HG03066 (cell line): Measurements from ENCODE around the gene KIF23.
"Not testable (repeated sequence)": the region's sequence is repeated elsewhere in the genome, so short reads cannot be mapped to it uniquely, and the experiment has no call there.

Experiments
- ATAC-seq: cut with Tn5 transposase; IDR thresholded peaks from one replicate; pipeline ENCODE4 v1.9.1; 2021; ENCODE audit warnings: low read depth; ENCODE audit not compliant: unreplicated experiment

The KIF23 gene

DNA sequence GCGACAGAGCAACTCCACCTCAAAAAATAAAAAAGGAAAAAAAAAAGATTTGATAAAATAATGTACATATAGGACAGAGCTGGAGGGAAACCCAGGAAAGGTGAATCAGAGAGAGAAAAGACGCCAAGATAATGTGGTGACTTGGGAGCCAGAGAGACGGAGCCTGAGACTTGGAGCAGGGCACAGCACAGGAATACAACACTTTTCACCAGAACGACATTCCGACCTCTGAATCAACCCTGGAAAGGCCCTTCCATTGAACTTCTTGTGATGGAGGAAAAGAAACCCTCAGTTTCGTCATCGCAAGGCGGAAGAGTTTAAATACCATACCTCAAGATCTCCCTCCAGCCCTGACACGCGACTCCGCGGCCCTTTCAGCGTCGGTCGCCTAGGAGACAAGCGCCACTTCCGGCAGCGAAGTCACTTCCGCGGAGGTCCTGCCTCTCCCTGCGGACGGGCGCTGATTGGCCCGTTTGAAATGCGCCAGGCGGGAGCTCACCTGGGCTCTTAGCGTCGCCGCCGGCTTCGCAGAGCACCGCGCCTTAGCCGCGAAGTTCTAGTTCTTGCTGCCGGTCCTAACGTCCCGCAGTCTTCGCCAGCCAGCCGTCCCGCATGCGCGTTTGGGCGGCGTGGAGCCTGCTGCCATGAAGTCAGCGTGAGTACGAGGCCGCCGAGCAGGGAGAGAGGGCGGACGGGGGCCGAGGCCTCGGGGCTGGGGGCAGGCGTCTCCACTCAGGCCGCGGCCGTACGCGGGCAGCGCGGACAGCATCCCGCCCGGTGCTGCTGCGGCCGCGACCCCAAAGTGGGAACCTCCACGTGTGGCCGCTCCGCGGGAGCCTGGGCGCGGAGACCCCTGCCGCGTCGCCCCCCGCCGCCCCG lies at the start of gene KIF23:
Gene KIF23, plus strand, starts transcription at position 528 of the 879 bp plus-strand sequence. Its CDS starts 117 bp downstream, at position 645.
- peak; percentile 98 for ATAC-seq

DNA sequence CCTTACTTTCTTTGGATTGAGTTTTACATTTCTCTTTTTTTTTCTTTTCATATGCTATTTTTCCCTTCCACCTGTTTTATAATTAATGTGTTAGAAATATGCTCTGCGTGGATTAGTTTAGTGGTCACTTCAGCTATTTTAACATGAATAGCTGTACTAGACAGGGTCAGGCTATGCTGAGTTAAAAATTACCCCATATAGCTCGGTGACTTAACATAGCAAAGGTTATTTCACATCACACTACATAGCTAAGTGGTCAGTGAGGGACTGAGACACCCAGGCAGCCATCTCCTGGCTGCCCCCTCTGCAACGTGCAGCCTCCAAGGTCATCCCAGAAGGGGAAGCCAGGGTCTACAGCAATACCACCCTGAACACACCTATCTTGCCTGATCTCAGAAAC lies 46.9 kb upstream of the KIF23 start:
- ATAC-seq: no peak

DNA sequence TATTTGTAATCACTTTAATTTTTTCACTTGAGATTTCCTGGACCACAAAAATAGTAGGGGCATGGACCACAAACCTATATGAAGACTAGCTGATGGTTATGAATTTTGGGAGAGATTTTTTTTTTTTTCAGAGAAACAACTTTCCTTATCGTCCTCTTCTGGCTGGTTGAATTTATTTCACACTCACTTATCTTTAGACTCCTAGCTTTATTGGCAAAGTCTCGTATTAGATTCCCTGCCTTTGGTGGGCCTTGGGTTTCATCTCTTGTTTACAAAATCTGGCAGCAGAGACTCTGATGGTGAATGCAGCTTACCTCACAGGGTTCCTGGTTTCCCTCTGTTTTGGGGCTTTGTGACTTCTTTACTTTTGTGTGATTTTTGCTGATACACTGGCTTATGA lies 44.5 kb upstream of the KIF23 start:
- no peak for ATAC-seq

DNA sequence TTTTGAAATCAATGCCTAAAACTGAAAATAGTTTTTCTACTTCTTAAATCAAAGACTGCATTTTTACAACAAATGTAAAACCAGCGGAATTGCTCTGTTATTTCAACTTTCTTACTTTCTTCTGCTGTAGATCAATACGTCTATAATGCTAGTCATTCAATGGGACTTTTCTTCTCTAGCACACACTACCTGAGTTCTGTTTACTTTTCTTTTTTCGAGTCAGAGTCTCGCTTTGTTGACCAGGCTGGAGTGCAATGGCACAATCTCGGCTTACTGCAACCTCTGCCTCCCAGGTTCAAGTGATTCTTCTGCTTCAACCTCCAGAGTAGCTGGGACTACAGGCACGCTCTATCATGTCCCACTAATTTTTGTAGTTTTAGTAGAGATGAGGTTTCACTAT lies 40.7 kb upstream of the KIF23 start:
- no peak for ATAC-seq

DNA sequence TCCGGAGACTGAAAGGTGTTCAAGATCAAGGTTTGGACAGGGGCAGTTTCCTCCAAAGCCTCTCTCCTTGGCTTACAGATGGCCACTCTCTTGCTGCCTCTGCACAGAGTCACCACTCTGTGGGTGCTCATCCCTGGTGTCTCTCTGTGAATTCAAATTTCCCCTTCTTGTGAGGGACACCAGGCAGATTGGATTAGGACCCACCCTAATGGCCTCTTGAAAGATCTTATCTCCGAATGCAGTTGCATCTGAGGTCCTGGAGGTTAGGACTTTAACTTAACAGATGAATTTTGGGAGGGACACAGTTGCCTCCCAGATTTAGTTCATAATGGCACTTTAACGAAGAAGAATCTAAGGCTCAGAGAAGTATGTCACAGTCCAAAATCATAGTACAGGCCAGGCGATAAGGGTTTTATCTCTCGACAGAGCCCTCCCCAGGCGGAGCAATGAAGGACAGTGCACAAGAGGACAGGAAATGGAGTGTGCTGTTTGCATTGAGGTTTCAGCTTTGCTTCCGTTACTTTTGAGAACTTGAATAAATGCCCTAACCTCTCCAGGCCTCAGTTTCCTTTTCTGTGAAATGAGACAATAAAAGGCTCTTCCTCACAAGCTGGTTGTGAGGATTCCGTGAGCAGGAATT lies 38.9 kb upstream of the KIF23 start:
- no peak for ATAC-seq

DNA sequence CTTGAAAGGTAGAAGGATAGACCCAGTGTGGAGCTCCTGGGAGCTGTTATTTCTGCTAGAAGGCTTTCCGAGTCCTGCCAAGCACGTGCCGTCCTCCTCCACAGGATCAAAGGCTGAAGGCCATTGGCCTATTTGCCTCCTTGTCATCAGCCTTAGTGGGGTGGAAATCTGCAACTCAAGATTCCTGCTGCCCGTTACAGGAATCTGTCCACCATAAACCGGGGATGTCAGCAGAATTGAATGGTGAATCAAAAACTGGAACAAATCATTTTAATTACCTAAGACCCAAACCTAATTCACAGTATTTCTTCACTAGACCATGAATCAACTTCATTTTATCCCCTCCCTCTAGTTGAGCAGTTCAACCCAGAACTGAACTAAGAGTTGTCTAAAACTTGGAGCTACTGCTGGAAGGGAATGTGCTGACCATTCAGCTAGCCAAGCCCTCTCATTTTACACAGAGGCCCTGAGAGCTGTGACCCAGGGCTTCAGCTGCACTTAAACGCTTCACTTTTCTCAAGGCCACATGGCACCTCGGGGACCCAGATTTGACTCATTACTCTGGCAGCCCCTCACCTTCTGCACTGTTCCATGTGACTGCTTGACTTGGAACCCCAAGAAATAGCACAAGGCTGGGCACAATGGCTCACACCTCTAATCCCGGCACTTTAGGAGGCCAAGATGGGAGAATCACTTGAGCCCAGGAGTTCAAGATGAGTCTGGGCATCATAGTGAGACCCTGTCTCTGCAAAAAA lies 36.8 kb upstream of the KIF23 start:
- no peak for ATAC-seq

DNA sequence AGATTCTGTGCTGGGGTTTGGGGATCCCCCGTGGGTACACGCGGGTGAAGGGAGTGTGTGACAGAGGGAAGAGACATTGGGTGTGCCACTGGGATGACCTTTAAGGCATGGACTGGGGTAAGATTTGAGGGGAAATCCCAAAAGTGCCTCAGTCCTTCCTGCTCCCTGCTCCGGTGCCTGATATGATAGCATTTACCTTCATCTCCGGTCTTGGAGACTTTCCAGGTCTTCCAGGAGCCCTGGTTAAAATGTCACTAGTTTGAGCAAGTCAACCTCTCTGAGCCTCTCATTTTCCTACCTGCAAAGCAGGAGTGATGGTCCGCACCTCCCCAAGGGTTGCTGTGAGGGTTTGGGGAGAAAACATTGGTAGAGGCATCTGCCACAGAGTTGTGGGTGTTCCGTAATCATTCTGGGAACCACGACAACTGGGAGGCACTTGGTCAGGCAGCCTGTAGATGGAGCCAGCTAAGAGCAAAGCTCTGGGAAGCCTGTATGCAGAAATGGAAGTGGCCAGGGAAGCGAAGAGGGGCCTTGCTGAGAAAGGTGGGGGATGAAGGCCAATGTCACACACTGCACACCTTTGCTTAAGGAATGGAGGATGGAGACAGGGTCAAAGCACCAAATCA lies 33.9 kb upstream of the KIF23 start:
- no peak for ATAC-seq

DNA sequence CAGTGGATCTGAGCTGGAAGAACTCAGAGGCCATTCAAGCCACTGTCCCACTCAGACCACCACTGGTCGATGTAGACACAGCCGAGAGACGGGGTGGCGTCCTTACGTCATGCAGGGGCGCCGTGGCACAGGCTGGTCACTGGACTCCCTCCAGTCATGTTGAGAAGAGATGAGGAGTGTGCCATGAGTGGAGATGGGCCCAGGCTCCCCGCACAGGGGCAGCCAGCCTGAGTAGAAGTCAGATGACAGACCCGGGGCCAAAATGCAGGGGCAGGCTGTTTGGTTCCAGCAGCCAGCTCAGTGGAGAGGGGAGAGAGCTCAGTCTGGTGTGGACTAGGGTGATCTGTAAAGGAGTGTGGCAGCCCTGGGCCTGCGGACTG lies 33.4 kb upstream of the KIF23 start:
- ATAC-seq: no peak

DNA sequence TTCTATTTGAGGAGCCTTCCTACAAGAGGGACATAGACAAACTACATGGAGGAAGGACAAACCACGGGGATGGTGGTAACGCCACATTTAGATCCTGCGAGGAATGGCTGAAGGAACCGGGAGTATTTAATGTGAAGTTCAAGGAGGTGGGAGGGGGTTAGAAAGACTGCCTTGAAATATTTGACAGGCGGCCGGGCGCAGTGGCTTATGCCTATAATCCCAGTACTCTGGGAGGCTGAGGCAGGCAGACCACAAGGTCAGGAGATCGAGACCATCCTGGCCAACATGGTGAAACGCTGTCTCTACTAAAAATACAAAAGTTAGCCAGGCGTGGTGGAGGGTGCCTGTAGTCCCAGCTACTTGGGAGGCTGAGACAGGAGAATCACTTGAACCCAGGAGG lies 32.0 kb upstream of the KIF23 start:
- not testable (repeated sequence) for ATAC-seq

DNA sequence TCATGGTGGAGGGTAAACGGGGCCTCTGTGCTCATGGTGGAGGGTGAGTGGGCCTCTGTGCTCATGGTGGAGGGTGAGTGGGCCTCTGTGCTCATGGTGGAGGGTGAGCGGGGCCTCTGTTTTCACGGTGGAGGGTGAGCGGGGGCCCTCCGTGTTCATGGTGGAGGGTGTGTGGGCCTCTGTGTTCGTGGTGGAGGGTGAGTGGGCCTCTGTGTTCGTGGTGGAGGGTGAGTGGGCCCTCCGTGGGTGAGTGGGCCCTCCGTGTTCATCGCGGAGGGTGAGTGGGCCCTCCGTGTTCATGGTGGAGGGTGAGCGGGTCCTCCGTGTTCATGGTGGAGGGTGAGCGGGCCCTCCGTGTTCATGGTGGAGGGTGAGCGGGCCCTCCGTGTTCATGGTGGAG lies 30.1 kb upstream of the KIF23 start:
- ATAC-seq: not testable (repeated sequence)

DNA sequence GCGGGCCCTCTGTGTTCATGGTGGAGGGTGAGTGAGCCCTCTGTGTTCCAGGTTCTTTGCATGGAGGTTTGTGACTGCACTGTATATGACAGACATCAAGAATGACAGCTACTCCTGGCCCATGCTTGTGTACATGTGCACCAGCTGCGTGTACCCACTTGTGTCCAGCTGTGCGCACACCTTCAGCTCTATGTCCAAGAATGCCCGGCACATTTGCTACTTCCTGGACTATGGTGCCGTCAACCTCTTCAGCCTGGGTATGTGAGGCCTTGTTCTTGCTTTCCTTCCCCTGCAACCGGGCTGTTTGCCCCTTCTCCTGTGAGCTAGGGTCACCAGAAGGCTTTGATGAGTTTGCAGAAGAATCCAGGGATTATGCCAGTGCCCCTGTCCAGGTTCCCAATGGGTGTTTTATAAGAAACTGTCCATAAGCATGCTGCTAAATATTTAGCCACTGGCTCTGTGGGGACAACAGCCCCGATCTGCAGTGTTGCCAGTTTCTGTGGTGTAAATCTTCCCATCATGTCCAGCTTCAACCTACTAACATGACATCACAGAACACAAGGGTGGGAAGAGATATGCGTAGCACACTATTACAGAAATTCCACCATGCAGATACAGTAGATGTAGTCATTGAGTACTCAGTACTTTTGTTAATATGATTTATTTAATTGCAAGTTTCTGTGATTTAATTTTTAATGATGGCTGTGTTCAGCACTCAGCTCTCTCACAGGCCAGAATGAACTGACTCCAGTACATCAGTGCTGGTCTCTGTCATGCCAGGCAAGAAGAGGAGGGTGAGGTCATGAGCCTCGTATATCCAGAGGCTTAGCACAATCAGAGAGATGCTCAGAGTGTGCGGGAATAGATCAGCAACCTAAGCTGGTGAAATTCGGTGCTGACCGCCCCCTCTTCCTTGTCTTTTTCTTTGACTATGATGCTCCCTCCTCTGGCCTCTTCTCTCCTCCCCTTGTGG lies 29.2 kb upstream of the KIF23 start:
- ATAC-seq: no peak

DNA sequence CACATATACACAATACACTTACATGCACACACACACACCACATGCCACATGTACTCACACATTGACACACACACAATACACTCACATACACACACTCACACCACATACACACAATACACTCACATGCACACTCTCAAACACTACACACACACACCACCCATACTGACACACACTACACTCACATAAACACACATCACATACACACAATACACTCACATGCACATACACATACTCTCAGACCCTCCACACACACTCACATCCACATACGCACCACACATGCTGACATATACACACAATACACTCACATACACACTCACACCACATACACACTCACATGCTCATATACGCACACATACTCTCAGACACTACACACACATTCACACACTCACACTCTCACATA lies 28.3 kb upstream of the KIF23 start:
- no peak for ATAC-seq

DNA sequence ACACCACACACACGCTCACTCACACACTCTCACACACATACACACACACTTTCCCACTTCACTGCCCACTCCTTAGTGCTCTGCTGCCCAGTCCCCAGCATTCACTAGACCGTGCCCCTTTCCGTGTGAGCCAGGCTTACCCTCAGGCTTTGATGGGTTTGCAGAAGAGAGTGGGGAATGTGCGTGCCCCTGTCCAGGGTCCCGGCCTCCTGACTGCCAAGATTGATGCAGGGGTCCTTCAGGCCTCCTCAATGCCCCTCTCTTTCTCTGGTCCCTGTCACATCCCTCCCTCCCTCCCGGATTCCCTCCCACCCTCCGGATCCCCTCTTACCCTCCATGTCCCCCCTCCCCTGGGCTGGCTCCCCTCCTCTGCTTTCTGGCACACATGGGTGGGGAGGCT lies 27.9 kb upstream of the KIF23 start:
- no peak for ATAC-seq

DNA sequence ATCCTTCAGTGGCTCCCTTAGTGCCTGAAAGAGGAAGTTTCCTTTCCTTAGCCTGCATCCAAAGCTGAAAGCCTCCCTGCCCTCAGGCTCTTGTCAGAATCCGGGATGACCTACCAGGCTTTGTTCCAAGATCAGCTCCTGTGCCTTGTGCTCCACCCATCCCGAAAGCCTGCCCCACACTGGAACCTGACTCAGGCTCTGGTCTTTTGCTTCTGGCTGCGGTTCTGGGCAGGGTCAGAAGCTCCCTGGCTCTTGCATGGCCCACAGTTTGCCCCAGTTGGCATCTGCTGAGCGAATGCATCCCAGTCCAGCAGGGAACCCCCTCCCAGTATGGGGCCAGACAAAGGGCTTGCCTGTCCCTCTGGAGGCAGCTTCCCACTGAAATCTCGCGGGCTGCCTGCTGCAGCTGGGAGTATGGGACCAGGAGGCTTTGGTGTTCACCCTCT lies 25.9 kb upstream of the KIF23 start:
- no peak for ATAC-seq

DNA sequence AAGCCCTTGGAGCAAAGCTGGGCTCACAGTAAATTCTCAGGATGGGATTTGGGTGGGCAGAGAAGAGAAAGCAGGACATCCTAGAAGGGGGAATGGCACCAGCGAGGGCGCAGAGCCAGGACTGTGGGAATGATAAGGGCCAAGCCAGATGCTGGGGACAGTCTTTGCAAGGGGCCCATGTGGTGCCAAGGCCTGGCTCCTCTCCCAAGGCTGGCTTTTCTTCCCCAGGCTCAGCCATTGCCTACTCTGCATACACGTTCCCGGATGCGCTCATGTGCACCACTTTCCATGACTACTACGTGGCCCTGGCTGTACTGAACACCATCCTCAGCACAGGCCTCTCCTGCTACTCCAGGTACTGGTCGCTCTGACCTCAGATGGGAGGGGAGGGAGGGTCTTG lies 24.7 kb upstream of the KIF23 start:
- ATAC-seq: no peak

DNA sequence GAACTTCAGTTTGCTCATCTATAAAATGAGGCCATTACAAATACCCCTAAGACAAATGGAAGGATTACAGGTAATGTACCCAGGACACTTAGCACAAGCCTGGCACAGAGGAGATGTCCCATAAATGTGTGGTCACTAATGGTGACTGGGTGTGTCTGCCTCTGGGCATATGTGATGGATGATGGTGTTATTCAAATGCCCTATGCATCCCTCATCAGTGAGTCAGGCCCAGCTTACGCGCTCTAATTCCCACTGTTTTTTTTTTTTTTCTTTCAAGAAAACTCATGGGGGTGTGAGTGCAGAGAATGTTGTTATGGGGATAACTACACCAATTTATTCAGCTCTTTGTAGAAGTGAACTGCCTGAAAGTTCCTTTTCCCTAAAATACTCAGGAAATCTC lies 23.6 kb upstream of the KIF23 start:
- ATAC-seq: no peak

DNA sequence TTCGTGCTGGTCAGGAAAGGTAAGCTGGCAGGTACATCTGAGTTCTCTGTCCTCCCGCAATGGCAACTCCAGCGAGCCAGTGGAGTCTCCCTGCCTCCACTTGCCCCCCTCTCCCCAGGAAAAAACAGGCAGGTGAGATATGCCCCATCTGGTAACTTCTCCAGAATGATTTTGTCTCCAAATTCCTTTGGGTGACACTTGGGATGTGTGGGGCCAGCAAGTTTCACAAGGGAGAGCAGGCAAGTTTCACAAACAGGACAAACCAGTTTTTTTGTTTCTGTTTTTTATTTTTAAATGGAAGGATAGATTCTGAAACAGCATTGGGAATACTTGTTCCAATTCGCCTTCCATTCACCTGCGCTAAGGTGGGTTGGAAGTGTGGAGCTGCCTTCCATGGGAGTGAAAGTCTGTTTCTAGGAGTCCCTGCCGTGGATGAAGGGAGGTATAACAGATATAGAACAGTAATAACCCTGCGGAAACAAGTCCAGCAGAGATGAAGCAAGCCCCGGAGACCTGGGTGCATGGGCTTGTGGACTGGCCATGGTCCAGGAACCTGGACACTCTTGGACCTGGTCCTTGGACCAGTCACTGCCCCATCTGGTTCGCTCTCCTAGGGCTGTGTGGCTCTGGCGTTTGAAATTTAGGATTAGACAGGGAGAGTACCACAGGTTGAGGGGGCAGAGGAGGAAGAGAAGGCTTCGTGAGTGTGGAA lies 22.9 kb upstream of the KIF23 start:
- no peak for ATAC-seq

DNA sequence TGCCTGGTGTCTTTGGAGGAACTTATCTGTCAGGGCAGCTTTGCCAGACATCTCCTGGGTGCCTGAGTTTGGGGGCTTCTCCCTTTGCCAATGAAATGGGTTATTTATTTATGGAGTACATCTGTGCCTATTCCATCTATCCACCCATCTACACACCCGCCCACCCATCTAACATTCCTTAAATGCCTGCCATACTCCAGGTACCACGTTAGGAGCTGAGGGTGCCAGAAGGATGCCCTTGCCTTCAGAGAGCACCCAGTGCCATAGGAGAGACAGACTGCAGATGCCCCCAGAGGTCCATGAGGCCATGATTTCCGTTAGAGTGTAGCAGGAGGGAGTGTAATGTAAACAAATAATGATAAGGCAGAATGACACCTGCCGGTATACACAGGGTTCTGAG lies 21.8 kb upstream of the KIF23 start:
- no peak for ATAC-seq

DNA sequence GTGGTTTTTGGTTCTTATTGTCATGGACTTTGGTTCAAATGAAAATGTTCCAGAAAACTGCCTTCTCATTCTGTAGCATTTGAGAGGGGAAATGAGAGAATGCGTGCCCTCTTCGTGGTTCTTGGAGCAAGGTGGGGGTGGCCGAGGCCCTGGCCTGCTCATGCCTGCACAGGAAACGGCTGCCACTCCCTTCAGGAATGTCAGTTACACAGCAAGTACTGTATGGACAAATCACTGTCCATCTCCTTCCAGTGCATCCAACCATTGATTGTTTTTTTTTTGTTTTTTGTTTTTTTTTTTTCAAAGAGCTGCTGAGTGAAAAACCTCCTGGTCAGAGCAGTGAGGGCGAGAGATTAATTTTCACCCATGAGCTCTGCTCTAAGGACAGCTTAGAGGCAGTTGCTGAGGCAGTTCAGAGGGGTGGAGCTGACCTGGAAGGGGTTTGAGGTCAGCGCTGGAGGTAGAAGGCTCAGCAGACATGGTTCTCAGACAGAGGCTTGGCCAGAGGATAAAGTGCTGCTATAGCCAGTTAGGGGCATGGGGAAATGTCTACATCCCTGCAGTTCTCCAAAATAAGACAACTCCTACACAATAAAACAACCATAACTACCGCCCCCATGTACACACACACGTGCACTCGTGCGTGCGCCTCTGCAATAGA lies 20.2 kb upstream of the KIF23 start:
- ATAC-seq: no peak
